Aortic smooth muscle cell (primary cell): ENCODE results near the gene ZBTB3. TPM values are rescaled to one million over a fixed set of nuclear protein-coding genes. Genes with fewer than 3 reads are reported as not detected.

Experiments used
- total RNA-seq: library from RNA; depleted of rRNA; stranded (reverse); fragments of >200 nt; gene quantifications from 2 replicates; pipeline ENCODE4 v1.2.3, GENCODE V29; 2014

Gene ZBTB3
- total RNA-seq: 11.0 and 11.2 TPM in 2 replicates

DNA sequence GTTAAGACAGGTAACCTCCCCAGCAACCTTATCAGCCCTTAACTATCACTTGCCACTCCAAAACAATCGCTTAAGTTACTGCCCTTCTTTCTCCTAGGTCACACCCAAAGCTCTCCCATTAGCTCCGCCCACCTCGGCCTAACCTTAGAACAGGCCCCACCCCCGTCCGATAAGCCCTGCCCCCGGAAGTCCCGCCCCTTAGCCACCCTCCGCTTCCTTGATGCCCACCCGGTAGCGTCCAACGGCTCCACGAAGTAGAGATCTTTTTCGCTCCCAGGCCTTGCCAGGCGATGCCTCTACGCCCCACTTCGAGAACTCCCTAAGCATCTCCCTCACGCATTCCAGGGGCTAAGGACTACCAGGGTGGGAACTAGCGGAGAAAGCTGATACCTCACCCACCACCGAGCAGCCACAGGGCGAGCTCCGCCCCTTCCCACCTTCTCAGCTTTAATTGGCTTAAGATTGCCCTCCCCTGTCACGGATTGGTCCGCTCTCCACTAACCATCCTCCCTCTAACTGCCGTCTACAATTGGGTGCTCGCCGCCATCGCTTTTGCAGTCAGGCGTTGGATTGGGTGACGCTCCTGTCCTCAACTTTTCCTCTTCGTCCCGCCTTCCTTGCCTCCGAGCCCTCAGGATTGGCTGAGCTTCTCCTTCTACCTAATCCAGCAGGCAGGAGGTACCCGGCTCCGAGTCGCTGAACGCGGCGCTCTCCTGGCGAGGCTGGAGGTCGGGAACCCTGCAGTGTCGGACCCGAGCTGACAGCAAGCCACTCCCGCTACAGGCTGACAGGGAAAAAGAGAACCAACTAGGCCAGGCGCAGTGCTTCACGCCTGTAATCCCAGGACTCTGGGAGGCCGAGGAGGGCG is at the start of gene ZBTB3:
TSS of gene ZBTB3 (minus strand) at position 425 of the 868 bp plus-strand sequence. CDS start 496 bp downstream, outside the sequence.

DNA sequence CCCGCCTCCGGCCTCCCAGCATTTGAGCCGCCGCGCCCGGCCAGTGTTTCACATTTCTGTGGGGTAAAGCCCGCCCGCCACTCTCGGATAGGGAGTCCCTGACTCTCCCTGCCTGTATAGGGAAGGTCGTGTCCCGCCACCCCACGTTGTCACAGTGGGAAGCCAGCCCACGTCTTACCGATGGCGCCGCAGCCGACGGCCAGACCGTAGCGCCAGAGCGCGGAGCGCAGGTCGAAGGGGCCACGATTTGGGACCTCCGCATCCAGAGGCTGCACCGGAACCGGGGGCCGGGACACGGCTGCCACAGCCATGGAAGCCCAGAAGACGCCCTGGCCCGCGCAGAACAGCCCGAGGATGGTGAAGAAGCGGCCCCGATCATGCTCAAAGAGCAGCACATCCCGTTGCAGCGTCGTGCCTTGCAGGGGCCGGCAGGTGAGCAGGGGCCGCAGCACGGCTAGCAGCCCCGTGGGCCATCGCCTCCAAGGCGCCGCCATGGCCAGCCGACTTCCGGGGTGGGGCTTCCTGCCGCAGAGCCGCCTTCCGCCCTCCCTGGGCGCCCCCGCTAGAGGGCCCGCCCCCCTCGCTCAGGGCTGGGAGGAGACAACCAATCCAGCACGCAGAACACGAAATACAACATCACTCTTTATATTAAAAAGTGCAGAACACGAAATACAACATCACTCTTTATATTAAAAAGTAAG is 37.7 kb upstream of the ZBTB3 start, which contains the start of gene TMEM223:
TSS of gene TMEM223 (minus strand) at position 506 of the 701 bp plus-strand sequence. CDS start at position 494, 12 bp downstream.

DNA sequence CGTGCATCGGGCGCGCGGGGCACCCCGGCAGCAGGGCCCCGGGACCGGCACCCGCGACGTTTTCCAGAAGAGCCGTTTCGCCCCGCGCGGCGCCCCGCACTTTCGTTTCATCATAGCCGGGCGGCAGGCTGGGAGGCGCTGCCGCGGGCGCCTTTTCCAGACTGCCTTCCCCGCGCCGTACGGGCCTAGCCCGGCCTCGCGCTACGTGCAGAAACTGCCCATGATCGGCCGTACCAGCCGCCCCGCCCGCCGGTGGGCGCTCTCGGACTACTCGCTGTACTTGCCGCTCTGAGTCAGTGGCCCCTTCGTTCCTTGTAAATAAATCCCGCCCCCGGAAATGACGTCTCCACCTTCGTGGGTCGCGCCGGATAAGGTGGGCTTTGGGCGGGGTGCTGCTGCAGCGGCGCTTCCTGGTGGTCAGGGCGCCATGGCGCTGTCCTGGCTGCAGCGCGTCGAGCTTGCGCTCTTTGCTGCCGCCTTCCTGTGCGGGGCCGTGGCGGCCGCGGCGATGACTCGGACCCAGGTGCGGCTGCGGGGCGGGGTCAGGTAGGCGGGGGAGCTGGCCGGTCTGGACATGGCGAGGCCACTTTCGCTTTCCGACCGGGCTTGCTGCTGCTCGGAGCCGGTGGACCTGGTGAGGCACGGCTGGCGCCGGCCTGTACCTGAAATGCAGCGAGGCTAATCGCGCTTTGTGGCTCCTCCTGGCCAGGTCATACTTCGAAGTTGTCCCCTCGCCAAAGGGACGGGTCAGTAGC is 33.2 kb upstream of the ZBTB3 start, which contains the start of gene TMEM179B:
TSS of gene TMEM179B (plus strand) at position 398 of the 755 bp plus-strand sequence. CDS start at position 428, 30 bp downstream.

DNA sequence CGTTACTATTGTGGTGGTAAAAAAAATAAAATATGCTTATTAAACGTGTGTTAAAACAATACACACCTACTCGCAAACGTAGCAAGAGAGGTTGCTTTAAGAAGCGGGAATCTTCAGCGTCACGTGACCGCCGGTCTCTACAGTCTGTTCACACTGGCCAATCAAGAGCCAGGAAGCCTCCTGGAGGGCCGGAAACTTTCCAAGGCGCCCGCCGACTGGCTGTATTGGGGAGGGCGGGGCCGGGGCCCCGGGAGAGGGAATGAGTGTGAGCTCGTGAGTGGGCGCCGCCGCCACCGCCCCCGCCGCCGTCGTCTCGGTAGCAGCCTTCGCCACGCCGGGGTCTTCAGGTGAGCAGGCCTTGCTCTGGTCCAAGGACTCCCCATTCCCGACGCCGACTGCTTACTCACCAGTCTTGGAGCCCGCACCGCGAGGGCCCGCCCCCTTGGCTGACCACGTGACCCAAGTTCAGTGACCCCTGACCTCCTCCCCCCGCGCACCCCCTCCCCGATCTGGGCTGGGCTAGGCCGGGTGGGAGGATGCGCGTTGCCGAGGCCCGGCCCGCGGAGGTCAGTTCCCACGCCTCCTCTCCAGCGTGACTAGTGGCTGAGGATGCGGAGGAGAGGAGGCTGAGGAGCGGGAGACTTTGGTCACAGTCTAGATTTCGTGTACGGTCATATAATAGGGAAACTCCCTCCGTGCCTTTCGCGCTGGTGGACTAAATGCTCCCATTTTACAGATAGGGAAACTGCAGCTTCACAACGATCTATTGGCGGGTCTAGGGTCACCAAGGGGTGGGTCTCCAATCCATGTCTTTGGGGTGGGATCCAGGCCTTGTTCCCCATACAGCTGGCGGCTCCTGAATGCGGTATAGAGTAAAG is 17.4 kb upstream of the ZBTB3 start, which contains the start of gene TAF6L:
TSS of gene TAF6L (plus strand) at position 253 of the 878 bp plus-strand sequence. CDS start 4,388 bp downstream, outside the sequence.

DNA sequence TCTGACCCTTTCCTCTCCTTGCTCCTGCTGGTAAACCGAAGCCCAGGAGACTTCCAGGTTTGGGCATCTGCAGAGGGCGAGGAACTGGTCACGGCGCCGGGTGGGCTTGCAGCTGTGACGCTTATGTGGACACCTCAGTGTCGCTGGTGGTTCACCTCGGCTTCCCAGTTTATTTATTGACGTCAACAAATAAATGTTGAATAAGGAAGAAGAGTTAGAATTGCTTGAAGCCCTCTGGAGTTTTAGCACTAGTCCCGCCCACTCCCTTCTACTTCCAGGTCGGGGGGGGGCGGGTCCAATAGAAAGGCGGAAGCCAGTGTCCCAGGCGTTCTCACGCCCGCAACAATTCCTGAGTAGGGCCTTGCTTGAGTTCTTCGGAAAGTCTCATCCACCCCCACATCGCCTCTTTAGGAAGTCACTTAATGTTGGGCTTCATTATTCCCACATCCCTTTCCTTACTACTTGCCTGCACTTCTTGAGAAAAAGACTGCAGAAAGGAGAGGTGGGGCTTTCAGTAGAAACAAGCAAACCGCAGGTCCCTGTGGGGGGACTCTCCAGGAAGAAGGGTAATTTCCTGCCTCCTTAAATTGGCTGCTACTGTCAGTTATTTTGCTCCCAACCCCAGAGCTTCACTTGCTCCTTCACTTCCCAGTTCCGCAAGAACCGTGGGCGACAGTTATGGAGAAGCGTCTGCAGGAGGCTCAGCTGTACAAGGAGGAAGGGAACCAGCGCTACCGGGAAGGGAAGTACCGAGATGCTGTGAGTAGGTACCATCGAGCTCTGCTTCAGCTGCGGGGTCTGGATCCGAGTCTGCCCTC is 25.6 kb downstream of the ZBTB3 start, which contains the start of gene TTC9C:
TSS of gene TTC9C (plus strand) at position 316 of the 818 bp plus-strand sequence. CDS start at position 679, 363 bp downstream.

DNA sequence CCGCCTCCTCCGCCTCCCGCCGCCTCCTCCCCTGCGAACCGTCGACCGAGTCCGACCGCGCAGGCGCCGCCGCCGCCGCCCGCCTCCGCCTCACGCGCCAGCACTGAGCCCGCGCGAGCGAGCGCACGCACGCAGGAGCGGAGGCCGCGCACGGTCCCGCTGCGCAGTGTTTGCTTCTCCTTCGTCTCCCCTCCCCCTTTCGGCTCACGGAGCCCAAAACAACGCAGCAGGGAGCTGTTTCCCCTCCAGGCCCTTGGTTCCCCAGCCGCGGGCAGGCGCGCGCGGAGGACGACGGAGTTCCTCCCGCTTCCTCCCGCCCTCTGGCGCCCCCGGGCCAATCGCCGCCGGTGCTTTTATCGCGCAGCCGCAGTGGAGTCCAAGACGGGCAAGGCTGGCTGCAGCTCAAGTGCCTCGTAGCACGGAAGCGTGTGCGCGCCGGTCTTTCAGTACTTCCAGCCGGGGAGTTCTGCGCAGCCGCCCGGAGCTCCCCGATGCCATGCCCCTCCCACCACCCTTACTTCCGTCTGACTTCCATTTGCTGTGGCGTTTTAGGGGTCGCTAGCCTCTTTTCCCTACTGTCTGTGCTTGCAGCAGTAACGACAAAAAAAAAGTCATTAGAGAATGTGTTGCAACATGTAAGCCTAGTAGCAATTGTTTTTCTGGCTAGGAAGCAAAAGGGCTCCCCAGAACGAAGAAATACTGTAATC is 26.6 kb downstream of the ZBTB3 start, which contains the start of gene HNRNPUL2:
TSS of gene HNRNPUL2 (minus strand) at position 293 of the 707 bp plus-strand sequence. CDS start 301 bp downstream, outside the sequence.

DNA sequence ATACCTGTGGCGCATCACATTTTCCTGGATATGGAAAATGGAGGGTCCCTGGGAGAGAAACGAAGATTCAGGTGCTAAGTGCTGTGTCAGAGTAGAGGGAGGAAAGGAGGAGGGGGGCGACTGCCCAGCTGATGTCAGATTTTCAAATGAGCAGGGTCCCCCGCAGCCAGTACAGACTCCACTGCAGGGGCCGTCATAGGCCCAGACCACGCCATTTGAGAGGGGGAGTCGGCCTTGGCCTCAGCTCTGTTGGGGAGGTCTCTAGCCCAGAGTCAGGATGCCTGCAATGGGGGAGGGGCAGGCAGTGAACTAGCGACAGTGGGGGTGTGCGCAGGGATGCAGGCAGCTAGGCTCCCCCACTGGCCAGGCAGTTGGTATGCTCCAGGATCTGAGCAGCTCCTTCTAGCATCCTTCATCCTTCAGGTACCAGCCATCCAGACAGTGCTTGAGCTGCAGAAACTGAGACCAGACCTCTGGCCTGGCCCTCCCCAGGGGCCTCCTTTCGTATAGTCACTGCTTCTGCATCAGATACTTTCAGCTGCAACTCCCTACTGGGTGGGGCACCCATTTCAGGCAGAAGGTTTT is 46.6 kb downstream of the ZBTB3 start, which contains the start of the genes BSCL2 and GNG3:
TSS of gene BSCL2 (minus strand) at position 148 of the 585 bp plus-strand sequence. CDS start 229 bp downstream, outside the sequence.
TSS of gene GNG3 (plus strand) at position 400 of the 585 bp plus-strand sequence. CDS start 620 bp downstream, outside the sequence.

Other genes starting within 250 kb of the ZBTB3 start
- 643 and 750 TPM in 2 replicates for gene AHNAK, start 207.4 kb downstream of the ZBTB3 start, total RNA-seq
- 1,386 and 1,416 TPM in 2 replicates for gene EEF1G, start 180.3 kb downstream of the ZBTB3 start, total RNA-seq
- gene TUT1, start 162.6 kb downstream of the ZBTB3 start, total RNA-seq: 5.4 and 6.4 TPM in 2 replicates
- gene MTA2, start 152.3 kb downstream of the ZBTB3 start, total RNA-seq: 102 and 120 TPM in 2 replicates
- gene EML3, start 141.4 kb downstream of the ZBTB3 start, total RNA-seq: 20.9 and 25.7 TPM in 2 replicates
- 10.3 and 10.6 TPM in 2 replicates for gene ROM1, start 140.9 kb downstream of the ZBTB3 start, total RNA-seq
- 32.6 and 39.9 TPM in 2 replicates for gene B3GAT3, start 132.2 kb downstream of the ZBTB3 start, total RNA-seq
- 243 and 244 TPM in 2 replicates for gene GANAB, start 107.5 kb downstream of the ZBTB3 start, total RNA-seq
- 16.8 and 22.2 TPM in 2 replicates for gene INTS5, start 100.9 kb downstream of the ZBTB3 start, total RNA-seq
- gene C11orf98, start 89.0 kb downstream of the ZBTB3 start, total RNA-seq: 32.3 and 46.8 TPM in 2 replicates
- gene CSKMT, start 88.8 kb downstream of the ZBTB3 start, total RNA-seq: 4.9 and 9.1 TPM in 2 replicates
- gene UQCC3, start 82.5 kb downstream of the ZBTB3 start, total RNA-seq: 11.9 and 15.1 TPM in 2 replicates
- 2.4 and 2.8 TPM in 2 replicates for gene LBHD1, start 81.9 kb downstream of the ZBTB3 start, total RNA-seq
- gene UBXN1, start 75.1 kb downstream of the ZBTB3 start, total RNA-seq: 134 and 158 TPM in 2 replicates
- 3.3 and 3.4 TPM in 2 replicates for gene LRRN4CL, start 64.6 kb downstream of the ZBTB3 start, total RNA-seq
- 57.1 and 67.2 TPM in 2 replicates for gene BSCL2, start 46.7 kb downstream of the ZBTB3 start, total RNA-seq
- not detected in 2 replicates for gene GNG3, start 46.5 kb downstream of the ZBTB3 start, total RNA-seq
- gene HNRNPUL2, start 26.7 kb downstream of the ZBTB3 start, total RNA-seq: 12.6 and 14.9 TPM in 2 replicates
- gene TTC9C, start 25.7 kb downstream of the ZBTB3 start, total RNA-seq: 28.5 and 31.1 TPM in 2 replicates
- 97.0 and 98.7 TPM in 2 replicates for gene POLR2G, start 7.4 kb upstream of the ZBTB3 start, total RNA-seq
- 16.2 and 17.6 TPM in 2 replicates for gene TAF6L, start 17.2 kb upstream of the ZBTB3 start, total RNA-seq
- gene TMEM179B, start 33.2 kb upstream of the ZBTB3 start, total RNA-seq: 24.3 and 24.4 TPM in 2 replicates
- 13.2 and 15.1 TPM in 2 replicates for gene TMEM223, start 37.8 kb upstream of the ZBTB3 start, total RNA-seq
- gene NXF1, start 51.3 kb upstream of the ZBTB3 start, total RNA-seq: 15.5 and 21.6 TPM in 2 replicates
- 41.7 and 42.4 TPM in 2 replicates for gene STX5, start 77.9 kb upstream of the ZBTB3 start, total RNA-seq
- not detected in 2 replicates for gene TEX54, start 78.7 kb upstream of the ZBTB3 start, total RNA-seq
- 31.3 and 49.8 TPM in 2 replicates for gene WDR74, start 85.4 kb upstream of the ZBTB3 start, total RNA-seq
- 175 and 242 TPM in 2 replicates for gene SLC3A2, start 126.7 kb upstream of the ZBTB3 start, total RNA-seq
- not detected in 2 replicates for gene CHRM1, start 167.2 kb upstream of the ZBTB3 start, total RNA-seq
- not detected in 2 replicates for gene SLC22A6, start 230.8 kb upstream of the ZBTB3 start, total RNA-seq